Activated B cell treated with CpG ODN at 0.5 μM for 24 hours (primary cell): ENCODE measurements around the gene TMEM212. TPM values are rescaled to one million over a fixed set of nuclear protein-coding genes. Genes with fewer than 3 reads are reported as not detected.
"Not testable (repeated sequence)": the region's sequence is repeated elsewhere in the genome, so short reads cannot be mapped to it uniquely, and the experiment has no call there.

ENCODE experiments used
- ATAC-seq: fragments of 200-7000 bp; cut with Tn5 transposase; one replicate; pipeline ENCODE4 v1.10.0; 2021; ENCODE audit warnings: low read depth, mild to moderate bottlenecking, moderate library complexity
- CTCF ChIA-PET: fragments of 350-600 bp; sonication (Branson Sonifier 250); formaldehyde crosslinking; loops from one replicate; lab custom pipeline; 2021; ENCODE audit warnings: antibody characterized with exemption; lab: Charles Lee
- POLR2A ChIA-PET: fragments of 350-600 bp; sonication (Branson Sonifier 250); formaldehyde crosslinking; loops from one replicate; lab custom pipeline; 2021; ENCODE audit warnings: antibody characterized with exemption; lab: Charles Lee
- DNase-seq: peaks from one replicate; pipeline ENCODE4 v3.0.0; 2022
- H3K27ac Mint-ChIP-seq: one replicate; pipeline ENCODE4 v1.8.0; 2020; ENCODE audit warnings: mixed read lengths
- H3K27me3 Mint-ChIP-seq: one replicate; pipeline ENCODE4 v1.8.0; 2021; ENCODE audit warnings: mixed read lengths
- H3K36me3 Mint-ChIP-seq: one replicate; pipeline ENCODE4 v1.8.0; 2021; ENCODE audit warnings: low read depth, mixed read lengths
- H3K4me1 Mint-ChIP-seq: one replicate; pipeline ENCODE4 v1.8.0; 2021; ENCODE audit warnings: mixed read lengths
- H3K4me3 Mint-ChIP-seq: one replicate; pipeline ENCODE4 v1.8.0; 2020; ENCODE audit warnings: mild to moderate bottlenecking, mixed read lengths
- H3K9me3 Mint-ChIP-seq: one replicate; pipeline ENCODE4 v1.8.0; 2020; ENCODE audit warnings: mixed read lengths
- intact Hi-C: fragments of 100-400 bp; cut with micrococcal nuclease; formaldehyde crosslinking; loops from one replicate; pipeline ENCODE4 v1.15.1; 2024
- total RNA-seq: library from RNA; stranded (reverse); gene quantifications from 2 replicates; pipeline ENCODE4 v1.2.3, GENCODE V29; 2022
- TF ChIP-seq, protein P1 (sequence below): fragments of 200-600 bp; IDR thresholded peaks from one replicate; pipeline ENCODE4 v1.8.0; 2022; ENCODE audit warnings: antibody characterized with exemption, mild to moderate bottlenecking

TMEM212 gene
- total RNA-seq, 1 donor from 2014 or later = not detected

DNA sequence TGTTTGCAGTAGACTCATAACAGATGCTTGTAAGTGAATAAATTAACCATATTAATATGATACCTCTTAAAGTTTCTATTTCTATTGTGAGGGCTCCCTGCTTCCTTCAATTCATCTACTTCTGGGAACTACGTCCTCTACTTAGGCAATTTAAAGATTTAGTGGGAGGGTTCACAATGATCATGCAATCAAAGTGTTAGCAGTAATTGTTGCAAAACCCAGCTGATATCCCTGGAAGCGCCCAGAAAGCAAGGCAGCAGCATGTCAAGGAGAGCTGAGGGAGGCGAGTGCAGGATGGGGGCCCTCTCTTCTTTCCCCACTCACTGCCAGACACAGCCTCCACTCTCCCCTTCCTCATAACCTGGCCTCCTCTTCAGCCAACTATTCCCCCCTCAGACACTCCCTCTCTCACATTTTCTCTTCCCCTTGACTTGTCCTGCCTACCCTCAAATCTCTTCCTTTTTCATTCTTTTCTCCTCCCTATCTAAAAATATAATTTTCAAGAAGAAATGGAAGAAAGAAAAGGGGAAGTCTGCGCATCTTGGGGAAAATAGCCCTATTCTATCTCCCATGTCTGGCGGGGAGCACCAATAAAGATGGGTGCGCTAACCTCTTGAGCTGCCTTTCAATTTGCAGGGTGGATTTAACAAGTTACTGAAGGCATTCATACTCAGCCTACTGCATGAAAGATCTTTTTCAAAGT, 6.6 kb downstream of the TMEM212 start:
- ATAC-seq (no peak), DNase-seq (no peak)
- Mint-ChIP-seq H3K27me3 (no peaks in the 10 kb centered on the region), H3K4me1 (no peaks in the 10 kb centered on the region), H3K4me3 (no peak overlapping the region), H3K9me3 (peaks cover 12% of the 10 kb centered on the region), H3K36me3 (no peaks in the 10 kb centered on the region), H3K27ac (no peak overlapping the region)
- intact Hi-C loops = loop anchor here (10.0 kb wide), 1 partner anchor 485 kb away; no protein-coding TSS in a partner anchor
- POLR2A ChIA-PET = no interaction called here
- TF ChIP-seq, protein P1, sequence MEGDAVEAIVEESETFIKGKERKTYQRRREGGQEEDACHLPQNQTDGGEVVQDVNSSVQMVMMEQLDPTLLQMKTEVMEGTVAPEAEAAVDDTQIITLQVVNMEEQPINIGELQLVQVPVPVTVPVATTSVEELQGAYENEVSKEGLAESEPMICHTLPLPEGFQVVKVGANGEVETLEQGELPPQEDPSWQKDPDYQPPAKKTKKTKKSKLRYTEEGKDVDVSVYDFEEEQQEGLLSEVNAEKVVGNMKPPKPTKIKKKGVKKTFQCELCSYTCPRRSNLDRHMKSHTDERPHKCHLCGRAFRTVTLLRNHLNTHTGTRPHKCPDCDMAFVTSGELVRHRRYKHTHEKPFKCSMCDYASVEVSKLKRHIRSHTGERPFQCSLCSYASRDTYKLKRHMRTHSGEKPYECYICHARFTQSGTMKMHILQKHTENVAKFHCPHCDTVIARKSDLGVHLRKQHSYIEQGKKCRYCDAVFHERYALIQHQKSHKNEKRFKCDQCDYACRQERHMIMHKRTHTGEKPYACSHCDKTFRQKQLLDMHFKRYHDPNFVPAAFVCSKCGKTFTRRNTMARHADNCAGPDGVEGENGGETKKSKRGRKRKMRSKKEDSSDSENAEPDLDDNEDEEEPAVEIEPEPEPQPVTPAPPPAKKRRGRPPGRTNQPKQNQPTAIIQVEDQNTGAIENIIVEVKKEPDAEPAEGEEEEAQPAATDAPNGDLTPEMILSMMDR = no peak
- CTCF ChIA-PET = no interaction called here

DNA sequence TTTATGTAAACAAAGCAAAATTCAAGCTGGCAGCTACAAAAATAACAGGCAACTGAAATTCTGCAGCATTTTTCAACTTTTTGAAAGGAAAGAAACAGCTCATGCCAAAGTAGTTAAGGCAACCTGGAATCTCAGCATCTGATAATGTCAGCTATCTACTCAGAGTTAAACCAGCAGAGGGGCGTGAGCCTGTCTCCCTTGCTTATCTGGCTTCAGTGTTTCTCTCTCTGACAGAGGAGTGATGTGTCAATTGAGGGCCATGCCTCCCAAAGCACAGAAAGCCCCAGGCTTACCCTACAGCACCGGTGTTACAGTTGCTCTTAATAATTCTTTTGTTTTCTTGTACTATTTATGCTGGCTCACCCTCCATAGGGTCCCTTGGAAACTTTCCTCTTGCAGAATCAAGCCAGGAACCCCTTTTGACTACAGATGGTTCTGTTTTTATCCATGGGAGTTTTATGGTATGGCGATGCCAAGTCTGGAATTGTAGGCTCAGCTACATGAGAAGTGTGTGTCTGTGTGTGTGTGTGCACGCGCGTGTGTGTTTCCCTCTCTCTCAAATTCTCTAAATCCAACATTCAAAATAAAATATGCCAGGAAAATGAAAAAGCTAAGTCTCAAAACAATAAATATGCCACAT, 7.3 kb downstream of the TMEM212 start:
- no peak for ATAC-seq
- no peak overlapping the region for H3K4me3 Mint-ChIP-seq
- H3K9me3 Mint-ChIP-seq = peaks cover 12% of the 10 kb centered on the region
- DNase-seq = no peak
- H3K27me3 Mint-ChIP-seq = no peaks in the 10 kb centered on the region
- ChIA-PET CTCF (no interaction called here), POLR2A (no interaction called here)
- no peaks in the 10 kb centered on the region for H3K36me3 Mint-ChIP-seq
- intact Hi-C loops = no loop called here
- no peaks in the 10 kb centered on the region for H3K4me1 Mint-ChIP-seq
- H3K27ac Mint-ChIP-seq = no peak overlapping the region
- TF ChIP-seq, protein P1 = no peak

DNA sequence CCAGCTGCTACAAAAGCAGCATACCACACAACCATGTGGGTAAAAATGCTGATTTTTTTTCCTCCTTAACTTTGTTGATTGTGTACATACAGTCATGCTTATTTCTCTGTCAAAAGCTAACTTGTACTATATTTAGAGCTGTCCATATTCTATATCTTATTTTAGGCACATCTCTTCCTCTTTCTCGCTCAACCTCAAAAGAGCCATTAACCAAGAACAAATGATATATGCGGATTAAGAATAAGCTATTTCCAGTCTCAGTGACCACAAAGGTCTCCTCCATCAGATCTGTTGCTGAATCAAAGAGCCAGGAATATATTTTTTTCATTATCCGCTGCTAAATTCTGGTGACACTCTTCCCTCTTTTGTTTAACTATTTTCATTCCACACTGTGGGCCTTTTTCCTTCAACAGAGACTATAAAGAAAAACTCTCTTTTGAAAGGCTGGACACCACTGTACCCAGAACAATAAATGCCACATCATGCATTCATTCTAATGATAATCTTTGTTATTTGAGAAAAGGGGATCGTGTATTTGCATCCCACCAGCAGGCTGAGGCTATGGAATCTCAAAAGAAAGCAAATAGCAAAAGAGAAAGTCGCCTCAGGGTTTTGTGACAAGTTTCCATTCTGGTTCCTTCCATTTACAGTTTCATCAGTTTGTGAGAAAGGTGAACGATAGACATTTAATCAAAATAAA, 8.0 kb downstream of the TMEM212 start:
- TF ChIP-seq, protein P1 = no peak
- Mint-ChIP-seq H3K36me3 (no peaks in the 10 kb centered on the region), H3K4me3 (no peak overlapping the region), H3K9me3 (peaks cover 12% of the 10 kb centered on the region), H3K27ac (no peak overlapping the region), H3K4me1 (no peaks in the 10 kb centered on the region), H3K27me3 (no peaks in the 10 kb centered on the region)
- ChIA-PET CTCF (no interaction called here), POLR2A (no interaction called here)
- DNase-seq = no peak
- intact Hi-C loops = no loop called here
- no peak for ATAC-seq

DNA sequence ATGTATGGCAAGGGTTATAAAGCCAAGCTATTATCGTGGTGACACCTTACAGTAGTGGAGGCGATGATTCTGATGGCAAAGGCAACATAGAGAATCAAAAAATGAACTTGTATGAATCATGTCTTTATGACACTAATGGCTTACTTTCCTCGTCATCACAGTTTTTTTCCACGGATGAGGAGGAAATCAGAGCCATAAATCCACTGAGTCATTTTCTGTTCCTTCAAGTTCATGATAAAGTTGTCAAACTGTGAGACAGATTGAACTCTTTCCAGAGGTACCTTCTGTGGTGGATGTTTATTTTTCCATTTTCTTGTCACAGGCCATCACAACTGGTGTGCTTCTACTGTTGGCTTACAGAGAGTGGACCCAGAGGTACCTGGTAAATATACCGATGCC, 8.5 kb downstream of the TMEM212 start:
- POLR2A ChIA-PET = no interaction called here
- Mint-ChIP-seq H3K9me3 (peaks cover 12% of the 10 kb centered on the region), H3K27me3 (no peaks in the 10 kb centered on the region), H3K27ac (no peak overlapping the region), H3K4me3 (no peak overlapping the region), H3K4me1 (no peaks in the 10 kb centered on the region), H3K36me3 (no peaks in the 10 kb centered on the region)
- ATAC-seq (no peak), DNase-seq (no peak)
- intact Hi-C loops = no loop called here
- TF ChIP-seq, protein P1 = no peak
- CTCF ChIA-PET = no interaction called here

DNA sequence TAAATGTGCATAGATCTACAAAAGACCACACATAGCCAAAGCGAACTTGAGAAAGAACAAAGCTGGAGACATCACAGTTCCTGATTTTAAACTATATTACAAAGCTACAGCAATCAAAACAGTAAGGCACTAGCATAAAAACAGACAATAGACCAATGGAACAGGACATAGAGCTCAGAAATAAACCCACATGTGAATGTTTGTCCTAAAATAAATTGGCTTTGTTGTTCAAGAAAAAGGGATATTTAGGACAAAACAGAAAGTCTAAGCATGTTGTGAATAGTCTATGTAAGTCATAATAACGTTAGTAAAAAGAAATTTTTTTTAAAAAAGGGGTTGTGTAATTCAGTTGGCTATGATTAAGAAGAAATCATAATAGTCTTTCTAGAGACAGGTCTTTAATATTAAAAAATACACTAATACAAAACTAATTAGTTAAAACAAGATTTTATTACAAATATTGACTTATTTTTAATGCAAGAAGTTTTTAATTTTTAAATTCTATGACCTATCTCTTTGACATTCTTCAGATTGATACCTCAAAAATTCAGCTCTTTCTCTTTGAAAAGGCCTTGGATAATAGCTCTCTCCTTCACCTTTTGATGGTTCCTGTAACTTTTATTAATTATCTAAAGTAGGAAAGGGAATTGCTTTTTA, 11.6 kb downstream of the TMEM212 start:
- POLR2A ChIA-PET = no interaction called here
- CTCF ChIA-PET = no interaction called here
- no peak for DNase-seq
- H3K4me1 Mint-ChIP-seq = no peaks in the 10 kb centered on the region
- H3K36me3 Mint-ChIP-seq = no peaks in the 10 kb centered on the region
- no peak for ATAC-seq
- no peaks in the 10 kb centered on the region for H3K27me3 Mint-ChIP-seq
- H3K27ac Mint-ChIP-seq = no peak overlapping the region
- H3K9me3 Mint-ChIP-seq = peaks cover 14% of the 10 kb centered on the region
- TF ChIP-seq, protein P1 = no peak
- intact Hi-C loops = no loop called here
- H3K4me3 Mint-ChIP-seq = no peak overlapping the region

DNA sequence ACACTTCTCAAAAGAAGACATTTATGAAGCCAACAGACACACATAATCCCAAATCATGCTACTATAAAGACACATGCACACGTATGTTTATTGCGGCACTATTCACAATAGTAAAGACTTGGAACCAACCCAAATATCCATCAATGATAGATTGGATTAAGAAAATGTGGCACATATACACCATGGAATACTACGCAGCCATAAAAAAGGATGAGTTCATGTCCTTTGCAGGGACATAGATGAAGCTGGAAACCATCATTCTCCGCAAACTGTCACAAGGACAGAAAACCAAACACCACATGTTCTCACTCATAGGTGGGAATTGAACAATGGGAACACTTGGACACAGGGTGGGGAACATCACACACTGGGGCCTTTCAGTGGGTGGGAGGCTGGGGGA, 15.6 kb downstream of the TMEM212 start:
- H3K9me3 Mint-ChIP-seq, H3K4me3 Mint-ChIP-seq, ATAC-seq, H3K4me1 Mint-ChIP-seq, CTCF ChIA-PET, H3K27me3 Mint-ChIP-seq, H3K36me3 Mint-ChIP-seq, intact Hi-C loops, DNase-seq, POLR2A ChIA-PET, H3K27ac Mint-ChIP-seq: not testable (repeated sequence)
